Lung (tissue), 12 donors: ENCODE measurements around the gene SUMO3. TPM values are rescaled to one million over a fixed set of nuclear protein-coding genes. Genes with fewer than 3 reads are reported as not detected.
"Not testable (repeated sequence)": the region's sequence is repeated elsewhere in the genome, so short reads cannot be mapped to it uniquely, and the experiment has no call there.

Source experiments
- ATAC-seq: fragments of 200-7000 bp; cut with Tn5 transposase; one replicate; pipeline ENCODE4 v1.9.1; 2020; ENCODE audit warnings: moderate number of reproducible peaks; ENCODE audit not compliant: insufficient read depth, low FRiP score
- DNase-seq, 3 donors: peaks; one replicate each; pipeline ENCODE4 v3.0.0-alpha.2; 2013 to 2017
- H3K27ac ChIP-seq, 2 donors: one replicate each; pipeline ENCODE4 v1.5.1; 2013; ENCODE audit warnings: mild to moderate bottlenecking in 2 of 2, moderate library complexity in 2 of 2, control low read depth in 1 of 2, inconsistent platforms in 1 of 2, low read depth in 1 of 2, low read length in 1 of 2
- H3K27me3 ChIP-seq, 3 donors: one replicate each; pipeline ENCODE4 v1.5.1; 2013; ENCODE audit warnings: low read length in 2 of 3; ENCODE audit not compliant: control insufficient read depth in 3 of 3, insufficient read depth in 3 of 3
- H3K36me3 ChIP-seq, 4 donors: one replicate each; pipeline ENCODE4 v1.5.1; 2013; ENCODE audit warnings: low read length in 4 of 4, mild to moderate bottlenecking in 1 of 4, moderate library complexity in 1 of 4; ENCODE audit not compliant: control insufficient read depth in 4 of 4, insufficient read depth in 4 of 4
- H3K4me1 ChIP-seq, 5 donors: one replicate each; pipeline ENCODE4 v1.5.1; 2013; ENCODE audit warnings: low read length in 5 of 5, mild to moderate bottlenecking in 2 of 5, moderate library complexity in 1 of 5; ENCODE audit not compliant: control insufficient read depth in 5 of 5, insufficient read depth in 5 of 5
- H3K4me3 ChIP-seq: one replicate; pipeline ENCODE4 v1.5.1; 2013; ENCODE audit warnings: mild to moderate bottlenecking, control low read depth, moderate library complexity
- H3K9ac ChIP-seq, 2 donors: one replicate each; pipeline ENCODE4 v1.5.1; 2013; ENCODE audit warnings: low read length in 2 of 2, control low read depth in 1 of 2; ENCODE audit not compliant: insufficient read depth in 1 of 2
- H3K9me3 ChIP-seq, 4 donors: one replicate each; pipeline ENCODE4 v1.5.1; 2013; ENCODE audit warnings: low read length in 3 of 4, mild to moderate bottlenecking in 1 of 4, moderate library complexity in 1 of 4; ENCODE audit not compliant: control insufficient read depth in 4 of 4, insufficient read depth in 3 of 4
- WGBS, 2 donors: extraction: QIAGEN DNeasy Blood & Tissue Kit; methylation state at CpG; one replicate each; pipeline ENCODE4 v1.1.7; 2013; 5-methylcytosine and 5-hydroxymethylcytosine counted together
- polyA plus RNA-seq, 2 donors: library from polyadenylated mRNA; stranded (reverse); fragments of 200-250 nt; gene quantifications; one replicate each; pipeline ENCODE4 v1.2.1, GENCODE V29; 2013
- total RNA-seq, 2 donors: library from RNA; depleted of rRNA in 1 of 2; stranded (reverse); fragments of >200 nt in 1 of 2; gene quantifications; one replicate each; pipeline ENCODE4 v1.2.1, GENCODE V29; 2014 to 2021
- TF ChIP-seq, protein P1 (sequence below): IDR thresholded peaks from 2 replicates; pipeline ENCODE4 v1.5.1; 2012; ENCODE audit warnings: mild to moderate bottlenecking; ENCODE audit errors: control extremely low read depth, extremely low read depth
- donor health status: control.
- donor health status: control.
- donor health status: Bipolar disorder and iron deficiency.
- donor health status: healthy.
- donor health status: DM: yes; HTN: yes; CAD: no.

SUMO3 gene
- total and polyA plus RNA-seq, 4 donors, result 40.4 to 96.4 (median 66.0) TPM

DNA sequence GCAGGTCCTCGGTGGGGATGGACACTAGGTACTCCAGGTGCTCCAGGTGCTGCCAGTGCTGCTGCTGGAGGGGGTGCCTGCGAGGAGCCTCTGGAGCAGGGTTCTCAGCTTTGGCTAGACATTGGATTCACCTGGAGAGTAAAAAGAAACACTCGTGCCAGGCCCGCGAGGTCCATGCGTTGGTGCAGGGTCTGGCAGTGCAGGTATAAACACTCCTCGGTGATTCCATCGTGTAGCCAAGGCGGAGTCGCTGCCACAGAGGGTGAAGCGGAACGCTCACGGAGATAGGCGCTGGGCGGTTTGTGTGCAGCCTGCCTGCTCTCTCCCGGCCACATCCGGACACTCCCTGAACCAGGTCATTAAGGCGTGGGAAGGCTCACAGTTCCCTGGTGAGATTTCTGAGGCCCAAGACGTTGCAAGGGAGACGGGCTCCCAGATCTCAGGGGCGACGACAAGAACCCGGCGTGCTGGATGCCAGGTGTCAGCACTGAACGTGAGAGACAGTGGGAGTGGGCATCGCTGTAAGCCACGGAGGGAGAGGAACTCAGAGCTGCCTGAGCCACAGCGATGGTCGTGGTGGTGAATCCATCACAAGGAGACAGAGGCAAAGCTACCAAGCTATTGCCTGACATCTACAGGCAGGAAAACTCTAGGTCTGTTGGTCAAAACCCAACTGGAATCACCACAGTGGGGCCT is 17.2 kb upstream of the SUMO3 start:
- no peaks in the 10 kb centered on the region for H3K36me3 ChIP-seq
- no peak overlapping the region for H3K27ac ChIP-seq
- ATAC-seq (no peak), DNase-seq (no peak)
- peaks cover 0 to 8% (median 4%) of the 10 kb centered on the region in 5 donors for H3K4me1 ChIP-seq
- no peaks in the 10 kb centered on the region for H3K9me3 ChIP-seq
- H3K4me3 ChIP-seq, result no peak overlapping the region
- 85 to 86% methylated on average over 29 of the region's 29 CpGs for WGBS, 2 donors
- H3K27me3 ChIP-seq, result no peaks in the 10 kb centered on the region
- TF ChIP-seq, protein P1, sequence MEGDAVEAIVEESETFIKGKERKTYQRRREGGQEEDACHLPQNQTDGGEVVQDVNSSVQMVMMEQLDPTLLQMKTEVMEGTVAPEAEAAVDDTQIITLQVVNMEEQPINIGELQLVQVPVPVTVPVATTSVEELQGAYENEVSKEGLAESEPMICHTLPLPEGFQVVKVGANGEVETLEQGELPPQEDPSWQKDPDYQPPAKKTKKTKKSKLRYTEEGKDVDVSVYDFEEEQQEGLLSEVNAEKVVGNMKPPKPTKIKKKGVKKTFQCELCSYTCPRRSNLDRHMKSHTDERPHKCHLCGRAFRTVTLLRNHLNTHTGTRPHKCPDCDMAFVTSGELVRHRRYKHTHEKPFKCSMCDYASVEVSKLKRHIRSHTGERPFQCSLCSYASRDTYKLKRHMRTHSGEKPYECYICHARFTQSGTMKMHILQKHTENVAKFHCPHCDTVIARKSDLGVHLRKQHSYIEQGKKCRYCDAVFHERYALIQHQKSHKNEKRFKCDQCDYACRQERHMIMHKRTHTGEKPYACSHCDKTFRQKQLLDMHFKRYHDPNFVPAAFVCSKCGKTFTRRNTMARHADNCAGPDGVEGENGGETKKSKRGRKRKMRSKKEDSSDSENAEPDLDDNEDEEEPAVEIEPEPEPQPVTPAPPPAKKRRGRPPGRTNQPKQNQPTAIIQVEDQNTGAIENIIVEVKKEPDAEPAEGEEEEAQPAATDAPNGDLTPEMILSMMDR, result no peak
- no peak overlapping the region for H3K9ac ChIP-seq

DNA sequence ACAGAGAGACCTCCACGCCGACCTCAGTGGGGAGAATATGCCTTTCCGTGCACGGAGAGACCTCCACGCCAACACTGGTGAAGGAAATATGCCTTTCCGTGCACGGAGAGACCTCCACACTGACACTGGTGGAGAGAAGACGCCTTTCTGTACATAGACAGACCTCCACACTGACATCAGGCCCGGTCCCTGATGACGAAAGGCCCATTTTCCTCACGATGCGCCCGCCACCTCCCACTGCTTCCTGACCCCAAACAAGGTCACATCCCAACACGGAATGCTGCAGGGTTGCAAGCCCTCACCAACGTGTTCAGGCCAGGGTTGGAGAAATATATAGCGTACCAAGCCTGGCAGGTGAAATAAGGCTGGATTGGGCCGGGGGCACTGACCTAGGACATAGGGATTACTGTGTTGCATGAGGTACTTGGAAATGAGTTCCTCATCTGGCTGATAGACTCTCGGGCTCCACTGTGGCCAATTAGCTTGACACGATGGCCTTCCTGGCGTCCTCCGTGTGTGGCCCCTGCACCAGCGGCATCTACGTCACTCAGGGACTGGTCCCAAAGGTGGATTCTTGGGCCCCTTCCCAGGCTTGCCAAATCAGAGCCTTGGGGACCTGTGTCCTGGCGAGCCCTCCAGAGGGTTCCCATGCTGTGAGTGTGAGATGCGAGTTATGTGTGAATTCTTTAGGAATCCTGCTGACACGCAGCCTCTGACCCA is 16.5 kb upstream of the SUMO3 start:
- 84 to 90% methylated on average over 26 of the region's 26 CpGs for WGBS, 2 donors
- Histone ChIP-seq H3K9ac (no peak overlapping the region), H3K4me1 (peaks cover 0 to 8% (median 4%) of the 10 kb centered on the region in 5 donors)

DNA sequence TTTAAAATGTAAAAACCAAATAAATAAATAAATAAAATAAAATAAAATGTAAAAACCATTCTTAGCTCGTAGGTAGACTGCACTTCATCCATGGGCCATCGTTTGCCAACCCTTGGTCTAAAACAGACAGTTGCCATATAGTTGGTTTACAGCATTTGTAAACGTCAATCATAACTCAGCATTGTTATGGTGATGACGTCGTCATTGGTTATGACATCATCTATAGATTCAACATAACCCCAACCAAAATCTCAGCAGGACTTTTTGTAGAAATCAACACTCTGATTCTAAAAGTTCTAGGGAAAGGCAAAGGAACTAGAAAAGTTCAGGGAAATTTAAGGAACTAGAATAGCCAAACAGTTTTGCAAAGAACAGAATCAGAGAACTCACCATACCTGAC is 15.8 kb upstream of the SUMO3 start:
- WGBS, 2 donors, result 87 to 89% methylated on average over 5 of the region's 5 CpGs
- ATAC-seq (no peak), DNase-seq (no peak)
- TF ChIP-seq, protein P1, result no peak
- Histone ChIP-seq H3K9me3 (peaks cover 0 to 6% (median 2%) of the 10 kb centered on the region in 4 donors), H3K4me1 (peaks cover 0 to 8% (median 4%) of the 10 kb centered on the region in 5 donors), H3K27me3 (no peaks in the 10 kb centered on the region), H3K4me3 (no peak overlapping the region), H3K36me3 (no peaks in the 10 kb centered on the region), H3K27ac (no peak overlapping the region), H3K9ac (no peak overlapping the region)

More for the DNA sequence above, 16.5 kb upstream of the SUMO3 start:
- H3K36me3 ChIP-seq, result no peaks in the 10 kb centered on the region
- no peak overlapping the region for H3K4me3 ChIP-seq
- H3K27ac ChIP-seq, result no peak overlapping the region
- no peak for DNase-seq
- no peak for ATAC-seq
- TF ChIP-seq, protein P1, result no peak
- H3K9me3 ChIP-seq, result peaks cover 0 to 2% (median 0%) of the 10 kb centered on the region in 4 donors
- H3K27me3 ChIP-seq, result no peaks in the 10 kb centered on the region

DNA sequence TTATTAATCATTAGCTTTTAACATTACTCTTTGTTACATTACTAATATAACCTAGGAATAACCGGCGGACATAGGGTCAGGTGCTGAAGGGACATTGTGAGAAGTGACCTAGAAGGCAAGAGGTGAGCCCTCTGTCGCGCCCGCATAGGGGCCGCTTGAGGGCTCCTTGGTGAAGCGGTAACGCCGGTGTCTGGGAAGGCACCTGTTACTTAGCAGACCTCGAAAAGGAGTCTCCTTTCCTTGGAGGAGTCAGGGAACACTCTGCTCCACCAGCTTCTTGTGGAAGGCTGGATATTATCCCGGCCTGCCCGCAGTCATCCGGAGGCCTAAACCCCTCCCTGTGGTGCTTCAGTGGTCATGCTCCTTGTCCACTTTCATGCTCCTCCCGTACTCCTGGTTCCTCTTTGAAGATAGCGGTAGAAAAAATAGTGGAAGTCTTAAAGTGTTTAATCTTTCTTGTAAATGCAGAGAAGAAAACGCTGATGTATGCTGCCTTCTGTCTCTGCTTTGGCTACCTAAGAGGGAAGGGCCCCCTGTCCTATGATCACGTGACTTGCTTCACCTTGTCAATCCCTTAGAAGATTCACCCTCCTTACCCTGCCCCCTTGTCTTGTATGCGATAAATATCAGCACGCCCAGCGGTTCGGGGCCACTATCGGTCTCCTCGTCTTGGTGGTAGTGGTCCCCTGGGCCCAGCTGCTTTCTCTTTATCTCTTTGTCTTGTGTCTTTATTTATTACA is 14.8 kb upstream of the SUMO3 start:
- H3K4me1 ChIP-seq, ATAC-seq, H3K36me3 ChIP-seq, H3K9ac ChIP-seq, H3K4me3 ChIP-seq, H3K27ac ChIP-seq, DNase-seq, H3K27me3 ChIP-seq: not testable (repeated sequence)
- WGBS, 2 donors, result 83 to 88% methylated on average over 23 of the region's 23 CpGs
- peaks cover 0 to 11% (median 6%) of the 10 kb centered on the region in 4 donors for H3K9me3 ChIP-seq
